GM10266 (cell line): Measurements from ENCODE around the gene OTOR.

Source experiments
- DNase-seq: peaks from one replicate; pipeline ENCODE4 v3.0.0; 2012; ENCODE audit errors: extremely low spot score
- TF ChIP-seq, protein P1 (sequence below): IDR thresholded peaks from 2 replicates; pipeline ENCODE4 v1.5.1; 2012; ENCODE audit warnings: mild to moderate bottlenecking, low read depth; ENCODE audit not compliant: control insufficient read depth, insufficient read depth; ENCODE audit errors: missing control alignments

OTOR gene

DNA sequence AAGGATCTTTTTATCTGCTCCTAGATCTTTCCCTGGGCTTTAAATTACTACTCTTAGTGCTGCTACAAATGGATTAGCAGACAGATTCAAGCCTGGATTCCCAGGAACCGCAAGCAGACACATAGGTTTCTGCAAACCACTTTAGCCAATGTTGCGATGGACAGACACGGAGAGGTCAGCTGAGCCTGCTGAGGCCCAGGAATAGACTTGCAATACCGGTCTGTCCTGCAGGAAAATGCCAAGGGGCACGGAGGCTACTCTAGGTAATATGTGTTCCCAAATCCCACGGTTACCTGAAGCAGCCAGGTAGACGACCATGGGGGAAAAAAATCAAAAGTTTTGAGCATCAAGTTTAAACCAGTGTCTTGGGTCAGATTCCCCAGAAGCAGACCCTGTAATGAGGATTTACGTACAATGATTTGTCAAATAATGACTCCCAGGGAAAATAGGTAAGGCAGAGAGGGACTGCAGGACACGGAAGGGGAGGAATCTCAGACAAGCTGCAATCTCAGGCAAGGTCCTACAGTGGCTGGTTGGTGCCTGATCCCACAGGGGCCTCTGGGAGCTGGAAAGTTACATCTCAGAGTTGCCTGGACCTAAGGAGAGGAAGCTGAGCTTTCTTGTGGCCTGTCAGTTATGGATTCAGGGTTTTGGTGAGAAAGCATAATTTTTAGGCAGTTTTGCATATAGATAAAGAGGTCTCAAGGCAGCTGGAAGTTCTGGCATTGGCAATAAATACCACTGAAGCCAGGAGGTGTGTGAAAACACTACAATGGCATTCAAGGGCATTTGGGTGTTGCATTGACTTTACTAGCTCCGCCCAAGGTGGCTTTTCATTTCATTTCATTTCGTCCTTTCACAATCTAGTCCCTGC lies 12.5 kb downstream of the OTOR start:
- TF ChIP-seq, protein P1, sequence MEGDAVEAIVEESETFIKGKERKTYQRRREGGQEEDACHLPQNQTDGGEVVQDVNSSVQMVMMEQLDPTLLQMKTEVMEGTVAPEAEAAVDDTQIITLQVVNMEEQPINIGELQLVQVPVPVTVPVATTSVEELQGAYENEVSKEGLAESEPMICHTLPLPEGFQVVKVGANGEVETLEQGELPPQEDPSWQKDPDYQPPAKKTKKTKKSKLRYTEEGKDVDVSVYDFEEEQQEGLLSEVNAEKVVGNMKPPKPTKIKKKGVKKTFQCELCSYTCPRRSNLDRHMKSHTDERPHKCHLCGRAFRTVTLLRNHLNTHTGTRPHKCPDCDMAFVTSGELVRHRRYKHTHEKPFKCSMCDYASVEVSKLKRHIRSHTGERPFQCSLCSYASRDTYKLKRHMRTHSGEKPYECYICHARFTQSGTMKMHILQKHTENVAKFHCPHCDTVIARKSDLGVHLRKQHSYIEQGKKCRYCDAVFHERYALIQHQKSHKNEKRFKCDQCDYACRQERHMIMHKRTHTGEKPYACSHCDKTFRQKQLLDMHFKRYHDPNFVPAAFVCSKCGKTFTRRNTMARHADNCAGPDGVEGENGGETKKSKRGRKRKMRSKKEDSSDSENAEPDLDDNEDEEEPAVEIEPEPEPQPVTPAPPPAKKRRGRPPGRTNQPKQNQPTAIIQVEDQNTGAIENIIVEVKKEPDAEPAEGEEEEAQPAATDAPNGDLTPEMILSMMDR: no peak

DNA sequence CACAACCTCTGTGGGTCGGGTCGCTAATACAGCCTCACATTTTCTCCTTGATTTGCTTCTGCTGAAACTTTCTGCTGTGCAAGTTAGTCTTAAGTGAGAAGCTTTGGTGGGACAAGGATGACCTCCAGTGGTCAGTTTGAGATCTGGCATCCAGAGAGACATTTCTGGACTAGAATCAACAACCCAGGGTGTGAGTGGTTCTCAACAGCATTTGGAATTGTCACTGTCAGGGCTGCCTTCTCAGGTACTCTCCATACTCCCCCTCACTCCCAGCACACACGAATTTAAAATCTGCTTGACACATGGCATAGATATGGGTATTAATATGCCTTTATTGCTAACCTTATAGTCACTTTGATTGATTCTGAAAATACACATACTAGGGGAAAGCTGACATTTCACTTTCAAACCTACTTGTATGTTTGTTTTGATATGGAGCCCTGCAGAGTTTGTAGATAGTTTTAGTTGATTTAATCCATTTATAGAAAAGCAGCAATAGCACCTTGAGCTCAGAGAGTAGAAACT lies 13.2 kb downstream of the OTOR start:
- TF ChIP-seq, protein P1: peak; percentile 75
- peak; percentile 49 for DNase-seq

More for the DNA sequence above, 12.5 kb downstream of the OTOR start:
- DNase-seq: no peak

DNA sequence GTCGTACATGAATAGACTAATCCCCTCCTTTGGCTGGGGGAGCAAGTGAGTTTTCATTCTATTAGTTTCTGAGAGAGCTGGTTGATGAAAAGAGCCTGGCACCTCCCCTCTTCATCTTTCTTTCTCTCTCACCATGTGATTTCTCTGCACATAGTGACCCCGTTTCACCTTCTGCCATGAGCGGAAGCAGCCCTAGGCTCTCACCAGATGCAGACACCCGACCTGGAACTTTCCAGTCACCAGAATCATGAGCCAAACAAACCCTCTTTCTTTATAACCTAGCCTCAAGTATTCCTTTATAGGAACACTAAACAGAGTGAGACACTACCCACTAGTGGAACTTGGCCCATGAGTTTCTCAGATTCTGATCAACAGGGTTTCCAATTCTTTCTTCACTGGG lies 16.4 kb downstream of the OTOR start:
- no peak for DNase-seq
- TF ChIP-seq, protein P1: no peak

DNA sequence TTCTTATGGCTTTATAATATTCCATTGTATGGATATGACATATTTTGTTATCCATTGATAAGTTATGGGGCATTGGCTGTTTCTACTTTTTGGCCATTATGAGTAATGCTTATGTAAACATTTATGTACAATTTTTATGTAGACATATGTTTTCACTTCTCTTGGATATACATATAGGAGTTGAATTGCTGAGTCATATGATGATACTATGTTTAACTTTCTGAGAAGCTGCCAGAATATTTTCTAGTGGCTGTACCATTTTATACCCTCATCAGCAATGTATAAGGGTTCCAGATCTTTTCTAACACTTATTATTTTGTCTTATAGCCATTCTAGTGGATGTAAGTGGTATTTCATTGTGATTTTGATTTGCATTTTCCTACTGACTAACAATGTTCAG lies 23.1 kb downstream of the OTOR start:
- TF ChIP-seq, protein P1: no peak
- DNase-seq: no peak

DNA sequence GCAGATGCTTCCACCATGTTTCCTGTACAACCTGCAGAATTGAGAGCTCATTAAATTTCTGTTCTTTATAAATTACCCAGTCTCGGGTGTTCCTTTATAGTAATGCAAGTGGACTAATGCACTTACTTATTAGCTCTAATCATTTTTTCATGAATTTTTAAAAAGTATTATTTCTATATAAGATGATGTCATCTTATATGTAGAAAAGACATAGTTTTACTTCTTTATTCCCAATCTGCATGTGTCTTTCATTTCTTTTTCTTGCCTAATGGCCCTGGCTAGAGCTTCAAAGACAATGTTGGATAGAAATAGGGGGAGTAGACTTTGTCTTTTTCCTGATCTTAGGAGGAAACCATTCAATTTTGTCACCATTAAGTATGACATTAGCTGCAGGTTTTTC lies 27.8 kb downstream of the OTOR start:
- TF ChIP-seq, protein P1: no peak
- no peak for DNase-seq

DNA sequence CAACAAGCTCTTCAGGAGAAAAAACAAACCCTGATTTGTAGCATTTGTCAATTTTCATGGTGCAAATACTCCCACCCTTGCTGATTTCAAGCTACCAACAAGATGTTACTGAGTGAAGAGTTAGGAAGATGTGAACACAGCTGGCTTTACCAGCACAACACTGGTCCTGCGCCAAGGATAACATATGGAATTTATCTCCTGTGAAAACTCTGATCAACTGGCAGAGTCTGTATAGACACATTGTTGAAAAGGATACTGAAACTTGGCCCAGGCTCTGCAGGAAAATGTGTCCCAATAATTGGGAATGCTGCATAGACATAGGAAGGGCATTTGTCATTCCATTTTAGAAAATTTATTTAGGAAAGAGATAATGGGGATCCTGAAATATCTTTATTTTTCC lies 29.0 kb downstream of the OTOR start:
- DNase-seq: no peak
- TF ChIP-seq, protein P1: no peak

DNA sequence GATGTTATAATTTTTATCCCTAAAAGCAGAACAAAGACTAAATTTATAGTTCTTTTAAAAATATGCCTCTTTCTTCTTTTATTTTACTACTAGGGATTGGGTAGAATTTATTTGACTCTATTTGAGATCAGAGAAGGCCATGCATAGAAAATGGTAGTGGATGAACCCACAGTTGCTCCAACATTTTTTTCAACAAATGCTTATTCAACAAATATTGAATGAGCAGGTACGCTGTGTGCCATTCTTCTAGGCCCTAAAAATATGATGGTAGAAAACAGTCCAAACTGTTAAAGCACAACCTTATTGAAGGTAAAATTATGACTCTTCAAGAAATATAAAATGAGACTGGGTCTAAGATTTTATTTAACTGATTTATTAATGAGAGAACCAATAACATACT lies 30.0 kb downstream of the OTOR start:
- no peak for DNase-seq
- TF ChIP-seq, protein P1: no peak
